ENCODE measurements around the gene DIP2C.
"Not testable (repeated sequence)": the region's sequence is repeated elsewhere in the genome, so short reads cannot be mapped to it uniquely, and the experiment has no call there.

The DIP2C gene

DNA sequence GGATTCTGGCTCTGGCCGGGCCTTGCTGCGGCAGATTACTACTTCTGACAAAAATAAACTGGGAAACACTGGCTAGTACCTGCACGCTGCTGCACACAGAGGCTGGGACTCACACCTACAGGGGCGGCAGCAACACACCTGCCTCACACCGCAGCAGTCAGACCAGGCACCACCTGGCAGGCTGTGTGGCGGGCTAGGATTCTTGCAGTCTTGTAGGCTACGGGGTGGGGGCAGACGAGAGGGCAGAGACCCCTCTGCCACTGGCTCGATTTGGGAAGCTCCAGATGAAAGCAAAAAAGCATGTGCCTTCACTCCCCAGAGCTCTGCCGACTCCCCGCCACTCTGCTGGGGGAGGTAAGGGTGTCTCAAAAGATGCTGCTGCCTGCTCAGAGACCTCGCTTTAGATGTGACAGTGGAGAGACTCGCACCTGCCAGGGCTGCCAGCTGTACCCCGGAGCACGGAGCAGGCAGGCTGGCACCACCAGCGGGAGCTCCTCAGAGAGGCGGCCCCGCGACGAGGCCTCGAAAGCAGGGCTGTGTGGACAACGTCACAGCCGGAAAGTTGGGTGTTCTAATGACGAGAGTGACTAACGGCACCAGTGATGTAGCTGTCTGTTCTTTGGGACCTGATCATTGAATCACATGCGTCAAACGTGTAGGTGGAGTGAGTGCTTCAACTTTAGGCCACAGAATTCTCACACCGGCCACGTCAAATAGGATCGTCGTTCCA lies 303.7 kb downstream of the DIP2C start:
- DNase-seq, result no peak

DNA sequence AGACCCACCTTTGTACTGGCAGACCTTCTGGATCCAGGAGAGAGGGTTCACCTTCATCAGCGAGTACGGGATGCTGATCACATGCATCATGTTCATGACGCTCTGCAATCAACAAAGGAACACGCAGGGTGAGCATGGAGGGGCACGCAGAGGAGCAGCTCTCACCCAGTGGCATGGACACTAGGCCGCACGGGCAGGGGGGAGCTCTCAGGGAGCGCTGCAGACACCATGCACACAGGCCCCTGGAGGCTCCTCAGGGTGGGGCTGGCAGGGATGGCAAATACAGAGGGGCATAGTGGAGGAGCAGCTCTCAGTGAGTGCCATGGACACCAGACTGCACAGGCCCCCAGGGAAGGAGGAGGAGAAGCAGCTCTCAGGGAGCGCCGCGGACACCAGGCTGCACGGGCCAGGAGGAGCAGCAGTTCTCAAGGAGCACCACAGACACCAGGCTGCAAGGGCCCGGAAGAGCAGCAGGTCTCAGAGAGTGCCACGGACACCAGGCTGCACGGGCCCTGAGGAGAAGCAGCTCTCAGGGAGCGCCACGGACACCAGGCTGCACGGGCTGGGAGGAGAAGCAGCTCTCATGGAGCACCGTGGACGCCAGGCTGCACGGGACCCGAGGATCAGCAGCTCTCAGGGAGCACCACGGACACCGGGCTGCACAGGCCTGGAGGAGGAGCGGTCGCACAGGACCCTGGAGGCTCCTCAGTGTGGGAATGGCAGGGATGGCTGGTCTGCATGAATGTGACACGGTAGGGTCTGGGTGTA lies 304.7 kb downstream of the DIP2C start:
- DNase-seq, result no peak

DNA sequence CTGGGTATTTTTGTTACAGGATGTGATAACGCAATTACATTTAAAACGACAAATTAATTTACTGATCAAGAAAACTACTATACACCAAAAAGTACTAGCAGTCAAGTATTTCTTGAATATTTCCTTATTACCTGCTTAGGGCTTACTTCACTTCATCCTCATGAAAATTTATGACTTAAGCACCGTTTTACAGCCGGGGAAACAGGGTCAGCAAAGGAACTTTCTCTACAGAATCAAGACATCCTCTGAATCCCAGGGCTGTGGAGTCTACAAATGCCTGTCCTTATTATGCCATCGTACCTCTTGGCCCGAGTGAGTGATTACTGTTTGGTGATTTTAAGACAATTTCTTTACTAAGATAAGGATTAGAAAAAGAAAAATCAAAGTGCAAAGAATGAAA lies 305.9 kb downstream of the DIP2C start:
- no peak for DNase-seq

DNA sequence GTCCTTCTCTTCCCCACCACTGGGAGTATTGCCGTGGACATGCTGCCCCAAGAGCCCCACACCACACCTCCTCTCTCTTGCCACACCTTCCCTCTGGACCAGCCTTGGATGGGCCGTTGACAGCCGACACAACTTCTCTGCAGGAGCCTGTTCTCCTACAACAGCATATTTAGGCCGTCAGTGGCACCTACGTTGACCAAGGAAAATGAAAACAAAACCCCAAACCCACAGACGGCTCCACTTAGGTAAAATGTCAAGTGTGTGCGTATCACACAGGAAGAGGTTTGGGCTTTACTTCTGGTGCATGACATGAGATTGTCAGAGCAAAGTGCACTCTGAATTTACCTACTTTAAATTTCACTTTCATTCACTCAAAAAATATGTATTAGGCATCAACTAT lies 307.7 kb downstream of the DIP2C start:
- no peak for DNase-seq

DNA sequence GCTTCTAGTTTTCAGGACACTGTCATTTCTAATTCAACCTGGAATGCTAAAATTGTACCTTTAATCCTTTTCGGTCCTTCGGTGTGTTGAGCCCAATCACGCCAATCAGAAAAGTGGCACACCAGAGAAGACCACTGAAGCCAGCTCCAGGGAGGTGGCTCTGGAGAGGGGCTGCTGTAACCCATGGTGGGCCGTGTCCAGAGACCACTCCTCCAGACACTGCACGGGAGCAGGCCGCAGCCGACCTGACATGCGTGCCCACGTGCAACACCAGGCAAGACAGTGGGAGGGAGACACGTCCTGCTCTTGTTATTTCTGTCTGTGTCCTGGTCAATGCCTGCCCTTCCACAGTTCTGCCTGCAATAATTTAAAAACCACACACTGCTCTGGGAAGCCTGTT lies 308.1 kb downstream of the DIP2C start:
- DNase-seq, result no peak

DNA sequence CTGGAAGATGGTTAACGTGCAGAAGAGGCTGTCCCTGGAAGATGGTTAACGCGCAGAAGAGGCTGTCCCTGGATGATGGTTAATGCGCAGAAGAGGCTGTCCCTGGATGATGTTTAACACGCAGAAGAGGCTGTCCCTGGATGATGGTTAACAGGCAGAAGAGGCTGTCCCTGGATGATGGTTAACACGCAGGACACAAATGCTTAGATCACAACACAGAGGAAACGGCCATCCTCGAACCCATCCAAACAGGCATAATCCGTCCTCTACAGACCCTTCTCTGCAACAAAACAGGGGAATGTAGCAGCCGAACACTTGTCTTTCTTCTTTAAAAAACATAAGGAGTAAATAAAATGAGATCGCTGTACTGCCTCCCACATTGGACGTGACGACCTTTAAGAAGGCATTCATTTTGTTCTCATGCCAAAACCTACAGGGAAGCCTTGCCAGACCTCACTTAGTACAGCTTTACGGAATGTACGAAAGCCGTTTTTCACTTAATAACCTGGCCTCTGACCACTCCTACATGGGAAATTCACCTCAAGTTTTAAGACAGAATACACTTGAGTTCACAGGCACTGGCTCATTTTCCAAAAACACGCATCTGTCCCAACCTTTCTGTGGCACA lies 309.0 kb downstream of the DIP2C start:
- DNase-seq, result no peak

DNA sequence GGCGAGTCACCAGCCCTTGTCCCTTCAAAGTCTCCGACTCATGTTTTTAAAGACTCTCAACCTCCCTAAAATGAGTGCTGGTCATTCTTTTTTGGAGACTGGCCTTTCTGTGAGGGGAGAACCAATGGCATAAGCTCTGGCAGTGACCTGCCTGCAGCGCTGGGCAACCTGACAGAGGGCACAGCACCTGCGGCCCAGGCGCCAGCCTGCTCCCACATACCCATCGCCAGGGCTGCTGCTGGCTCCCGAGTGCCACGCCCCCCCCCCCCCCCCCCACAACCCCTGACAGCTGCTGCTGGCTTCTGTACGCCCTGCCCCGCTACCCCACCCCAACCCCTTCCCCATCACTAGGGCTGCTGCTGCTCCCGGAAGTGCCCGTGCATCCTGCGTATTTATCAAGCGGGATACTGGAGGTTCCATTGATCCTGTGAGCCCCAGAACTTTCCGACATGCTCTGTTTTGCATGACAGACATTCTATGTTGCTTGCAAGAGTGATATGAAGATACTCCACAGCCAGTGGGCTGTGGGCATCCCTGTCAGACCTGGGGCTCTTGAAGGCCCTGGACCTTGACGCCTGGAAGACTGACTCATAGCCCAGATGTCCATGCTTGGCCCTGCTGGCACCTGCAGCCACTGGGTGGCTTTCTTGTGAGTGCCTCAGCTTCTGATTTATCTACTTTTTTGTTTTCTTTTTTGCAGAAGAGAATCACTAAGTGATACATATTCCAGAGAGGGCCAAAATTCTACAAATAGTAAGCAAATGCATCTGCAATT lies 310.4 kb downstream of the DIP2C start:
- DNase-seq, result no peak

DNA sequence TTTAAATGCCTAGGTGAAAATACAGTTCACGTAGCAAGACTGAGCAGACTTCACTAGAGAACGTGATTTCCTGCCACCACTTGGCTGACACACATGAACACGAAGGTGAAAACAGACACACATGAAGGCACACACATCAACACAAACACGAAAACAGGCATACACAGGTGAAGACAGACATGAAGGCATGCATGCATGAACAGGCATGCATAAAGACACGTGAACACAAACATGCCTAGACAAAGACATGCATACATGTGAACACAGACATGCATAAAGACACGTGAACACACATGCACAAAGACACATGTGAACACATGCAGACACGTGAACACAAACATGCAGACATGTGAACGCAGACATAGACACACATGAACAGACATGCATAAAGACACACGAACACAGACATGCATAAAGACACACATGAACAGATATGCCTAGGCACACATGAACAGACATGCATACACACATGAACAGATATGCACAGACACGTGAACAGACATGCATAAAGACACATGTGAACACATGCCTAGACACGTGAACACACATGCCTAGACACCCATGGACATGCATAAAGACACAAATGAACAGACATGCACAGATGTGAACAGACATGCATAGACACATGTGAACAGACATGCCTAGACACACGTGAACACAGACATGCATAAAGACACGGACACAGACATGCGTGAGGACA lies 311.1 kb downstream of the DIP2C start:
- no peak for DNase-seq

DNA sequence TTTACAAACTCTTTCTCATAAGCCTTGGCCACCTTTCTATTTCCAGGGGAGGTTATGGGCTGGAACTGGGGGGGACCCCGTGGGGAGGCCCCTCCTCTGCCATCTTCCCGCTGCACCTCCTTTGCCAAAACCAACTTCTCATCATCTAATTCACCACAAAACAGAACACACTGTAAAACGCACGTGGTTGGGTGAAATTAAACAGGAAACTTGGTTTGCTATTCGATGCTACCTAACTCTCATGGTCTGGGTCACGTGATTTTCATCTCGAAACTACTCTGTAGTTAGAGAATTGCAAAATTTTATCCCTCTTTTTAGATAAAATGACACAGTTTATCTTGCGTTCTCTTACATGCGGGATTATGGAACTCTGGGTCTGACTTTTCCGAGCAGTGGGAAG lies 312.2 kb downstream of the DIP2C start:
- DNase-seq, result no peak

DNA sequence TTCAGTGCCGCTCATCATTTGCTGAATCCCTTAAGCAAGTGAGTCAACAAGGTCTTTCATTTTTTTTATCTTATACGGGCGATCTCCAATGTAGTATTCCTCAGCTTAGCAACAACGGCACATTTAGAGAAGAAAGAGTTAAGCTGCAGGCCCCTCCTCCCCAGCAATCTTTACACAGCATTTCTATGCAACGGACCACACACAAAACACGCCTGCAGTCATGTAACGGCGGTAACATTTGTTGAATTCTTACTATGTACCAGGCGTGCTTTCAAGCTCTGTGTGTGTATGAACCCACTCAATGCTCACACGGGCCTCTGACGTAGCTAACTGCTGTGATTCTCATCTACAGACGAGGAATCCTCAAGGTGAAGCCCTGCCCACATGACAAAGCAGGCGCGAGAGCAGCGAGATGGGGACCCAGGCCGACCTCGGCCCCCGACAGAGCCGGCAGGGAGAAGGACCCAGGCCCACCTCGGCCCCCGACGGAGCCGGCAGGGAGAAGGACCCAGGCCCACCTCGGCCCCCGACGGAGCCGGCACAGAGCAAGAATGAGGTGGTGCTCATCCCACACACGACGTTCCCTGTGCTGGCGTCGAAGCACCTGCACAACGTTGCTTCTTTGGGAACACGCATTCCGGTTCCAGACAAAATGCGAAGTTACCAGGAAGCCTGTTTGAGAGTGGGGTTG lies 313.5 kb downstream of the DIP2C start:
- DNase-seq, result no peak

DNA sequence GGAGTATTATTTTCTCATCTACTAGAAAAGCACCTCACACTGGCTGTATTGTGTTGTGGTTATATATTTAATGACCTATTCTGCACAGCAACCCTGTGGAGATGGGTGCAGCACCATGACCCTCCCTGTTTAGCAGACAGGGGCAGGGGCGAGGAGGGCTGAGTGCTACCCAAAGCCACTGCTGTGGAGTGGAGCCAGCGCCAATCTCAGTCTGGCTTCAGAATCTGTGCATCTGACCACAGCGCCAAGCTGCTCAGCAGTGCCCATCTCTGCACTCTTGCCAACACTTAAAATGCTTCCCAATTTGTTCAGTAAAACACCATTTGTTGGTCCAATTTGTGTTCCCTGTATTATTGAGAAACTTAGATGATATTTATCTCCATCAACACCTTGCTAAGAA lies 315.1 kb downstream of the DIP2C start:
- no peak for DNase-seq

DNA sequence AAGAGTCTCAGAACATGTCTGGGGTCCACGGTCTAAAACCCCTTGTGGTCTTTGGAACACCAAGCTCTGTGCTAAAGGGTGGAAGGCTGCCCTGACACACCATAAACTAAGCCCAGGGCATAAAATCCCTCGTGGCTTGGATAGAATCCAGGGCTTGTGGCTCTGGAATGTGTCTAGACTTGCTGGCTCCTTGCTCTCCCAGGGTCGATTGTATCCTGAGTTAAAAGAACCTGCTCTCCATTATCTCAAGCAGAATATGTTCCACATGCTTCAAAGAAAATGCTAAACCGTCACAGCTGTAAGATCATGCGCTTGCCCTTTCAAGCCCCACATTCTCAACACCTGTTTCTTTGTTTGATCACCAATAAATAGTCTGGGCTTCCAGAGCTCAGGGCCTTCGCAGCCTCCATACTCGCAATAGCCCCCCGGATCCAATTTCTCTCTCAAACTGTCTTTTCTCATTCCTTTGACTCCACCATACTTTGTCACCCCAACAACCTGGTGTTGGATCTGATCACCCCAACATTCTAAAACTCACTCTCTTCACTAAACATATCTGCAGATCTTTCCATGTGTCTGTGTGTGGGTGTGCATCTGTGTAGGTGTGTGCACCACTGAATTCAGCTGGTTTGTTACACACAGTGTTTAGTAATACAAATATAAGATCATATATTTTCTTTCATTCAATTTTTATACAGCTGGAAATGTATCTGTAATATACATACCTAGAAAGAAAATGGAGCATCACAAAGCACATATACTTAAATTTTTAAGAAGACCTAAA lies 315.8 kb downstream of the DIP2C start:
- no peak for DNase-seq

DNA sequence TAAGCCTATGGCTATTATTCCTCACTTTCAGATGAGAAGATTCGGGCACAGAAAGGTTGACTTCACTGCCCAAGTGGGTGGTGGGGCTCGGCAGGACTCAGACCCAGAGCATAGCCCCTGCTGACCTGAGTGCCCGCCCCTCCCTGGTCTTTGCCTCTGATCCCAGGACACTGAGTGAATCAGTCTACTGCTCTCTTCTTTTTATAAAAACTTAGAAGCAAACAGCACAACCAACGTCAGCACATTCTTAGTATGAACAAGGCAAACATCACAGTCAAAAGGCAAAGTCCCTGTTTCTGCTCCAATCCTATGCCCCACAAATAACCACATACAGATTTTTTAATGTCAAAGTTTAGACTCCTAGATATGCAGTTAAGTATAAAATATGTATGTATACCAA lies 316.5 kb downstream of the DIP2C start:
- DNase-seq, result no peak

DNA sequence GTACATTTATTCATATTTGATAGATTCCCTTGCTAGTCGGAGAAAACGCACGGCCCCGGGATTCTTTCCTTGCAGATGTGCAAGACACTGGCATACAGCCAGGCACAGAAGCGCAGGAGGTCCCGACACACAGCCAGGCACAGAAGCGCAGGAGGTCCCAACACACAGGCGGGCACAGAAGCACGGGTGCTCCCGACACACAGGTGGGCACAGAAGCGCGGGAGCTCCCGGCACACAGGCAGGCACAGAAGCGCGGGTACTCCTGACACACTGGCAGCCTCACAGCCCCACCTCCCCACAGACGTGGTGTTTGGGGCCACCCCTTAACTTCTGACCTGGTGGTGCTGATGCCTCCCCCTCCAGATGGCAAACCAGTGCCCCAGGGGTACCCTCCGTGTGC lies 316.9 kb downstream of the DIP2C start:
- no peak for DNase-seq

DNA sequence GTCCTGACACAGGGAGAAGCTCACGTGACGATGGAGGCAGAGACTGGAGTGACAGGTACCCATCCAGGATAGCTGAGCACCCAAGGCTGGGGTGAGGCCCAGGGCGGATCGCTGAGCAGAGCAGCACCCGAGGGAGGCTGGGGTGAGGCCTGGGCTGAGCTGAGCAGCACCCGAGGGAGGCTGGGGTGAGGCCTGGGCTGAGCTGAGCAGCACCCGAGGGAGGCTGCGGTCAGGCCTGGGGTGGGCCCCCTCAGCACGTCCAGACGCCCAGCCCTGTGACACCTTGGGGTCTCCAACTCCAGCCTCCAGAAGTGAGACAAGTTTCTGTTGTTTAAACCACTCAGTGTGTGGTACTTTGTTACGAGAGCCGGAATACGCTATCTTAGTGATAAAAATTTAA lies 318.0 kb downstream of the DIP2C start:
- DNase-seq, result no peak

DNA sequence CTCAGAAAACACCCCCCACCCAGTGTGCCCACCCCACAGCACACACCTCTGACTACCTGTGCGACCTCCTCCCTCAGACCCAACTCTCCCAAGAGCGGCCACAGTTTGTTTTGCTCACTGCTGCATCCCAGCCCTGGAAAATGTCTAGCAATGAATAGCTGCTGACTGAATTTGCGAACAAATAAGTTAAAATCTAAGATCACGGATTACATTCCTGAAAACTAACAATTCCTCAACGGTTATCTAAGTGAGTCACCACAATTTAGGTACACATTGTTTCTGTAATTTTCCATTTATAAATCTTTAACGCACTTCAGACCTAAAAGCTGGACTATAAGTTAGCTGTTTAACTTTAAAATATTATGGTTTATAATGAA lies 319.0 kb downstream of the DIP2C start:
- DNase-seq, result no peak

DNA sequence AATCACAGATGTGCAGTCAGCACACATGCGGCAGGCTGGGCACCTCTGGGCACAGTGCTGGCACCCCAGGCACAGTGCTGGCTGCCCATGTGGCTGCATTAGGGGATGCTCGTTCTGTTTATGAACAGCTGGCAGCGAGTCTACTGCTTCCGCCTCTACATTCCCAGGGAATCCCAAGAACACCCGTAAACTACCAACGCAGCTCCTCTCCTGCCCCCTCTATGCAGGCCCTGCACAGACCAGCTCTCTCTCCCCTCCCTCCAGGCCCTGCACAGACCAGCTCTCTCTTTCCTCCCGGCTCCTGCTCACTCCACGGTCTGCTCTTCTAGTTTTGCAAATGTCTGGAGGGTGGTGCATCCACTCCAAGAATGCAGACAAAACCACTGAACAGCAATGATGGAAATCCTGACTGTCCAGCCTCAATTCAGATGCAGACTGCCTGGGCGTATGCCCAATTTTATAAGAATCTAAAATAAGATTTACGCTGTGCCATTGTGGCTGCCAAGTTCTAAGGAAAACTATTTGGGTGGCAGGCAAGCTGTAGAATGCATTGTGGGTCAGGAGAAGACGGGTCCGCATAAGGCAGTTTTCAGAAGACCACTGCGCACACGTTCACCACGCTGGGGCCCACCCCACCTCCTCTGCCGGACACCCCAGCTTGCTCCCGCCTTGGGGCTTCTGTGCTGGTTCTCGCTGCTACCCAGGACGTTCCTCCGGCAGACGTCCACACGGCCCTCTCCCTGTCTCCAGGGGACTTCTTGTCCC lies 319.6 kb downstream of the DIP2C start:
- DNase-seq, result no peak

DNA sequence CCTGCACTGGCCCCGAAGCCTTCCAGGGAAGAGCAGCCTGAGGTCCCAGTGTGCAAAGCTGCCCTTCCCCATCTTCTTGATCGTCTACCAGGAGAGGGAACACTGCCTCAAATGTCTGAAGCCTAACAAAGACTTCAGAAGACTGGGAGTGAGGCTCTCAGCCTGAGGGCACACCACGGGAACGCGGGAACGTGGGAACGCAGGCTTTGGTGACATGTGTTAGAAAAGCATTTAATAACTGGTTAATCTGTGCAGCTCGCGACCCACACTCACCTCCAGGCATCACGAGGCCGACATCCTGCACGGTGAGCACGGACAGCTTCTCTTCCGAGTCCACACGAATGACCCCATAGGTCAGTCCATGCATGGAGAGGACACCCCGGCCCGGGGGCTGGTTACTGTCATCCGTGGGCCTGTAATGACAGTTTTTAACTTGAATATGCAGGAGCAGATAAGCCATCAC lies 320.2 kb downstream of the DIP2C start:
- no peak for DNase-seq

DNA sequence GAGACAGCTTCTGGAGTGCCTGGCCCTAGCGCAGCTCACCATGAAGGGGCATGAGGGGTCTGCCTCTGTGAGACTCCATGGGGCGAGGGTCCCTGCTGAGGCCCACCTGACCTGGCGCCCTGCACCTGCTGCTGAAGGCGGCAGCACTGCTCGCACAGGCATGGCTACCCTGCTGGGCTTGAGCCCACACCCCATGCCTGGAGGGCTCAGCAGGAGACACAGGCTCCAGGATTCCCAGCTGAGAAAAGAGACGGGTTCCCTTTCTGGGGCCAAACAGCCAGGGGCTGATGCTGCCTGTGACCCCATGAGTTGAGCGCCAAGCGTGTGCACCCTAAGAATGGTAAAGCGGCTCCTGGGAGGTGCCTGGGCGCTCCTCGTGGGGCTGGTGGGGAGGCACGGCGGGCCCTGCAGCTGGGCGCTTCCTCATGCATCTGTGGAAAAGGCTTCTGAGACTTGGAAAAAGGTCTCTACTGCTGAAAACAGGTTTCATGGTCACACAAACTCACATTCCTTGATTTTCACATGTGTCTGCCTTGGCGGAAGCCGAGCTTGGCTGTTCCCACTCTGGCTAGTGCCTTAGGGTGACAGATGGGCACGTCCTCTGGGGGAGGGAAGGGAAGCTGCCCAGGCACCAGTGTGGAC lies 320.8 kb downstream of the DIP2C start:
- DNase-seq, result no peak

DNA sequence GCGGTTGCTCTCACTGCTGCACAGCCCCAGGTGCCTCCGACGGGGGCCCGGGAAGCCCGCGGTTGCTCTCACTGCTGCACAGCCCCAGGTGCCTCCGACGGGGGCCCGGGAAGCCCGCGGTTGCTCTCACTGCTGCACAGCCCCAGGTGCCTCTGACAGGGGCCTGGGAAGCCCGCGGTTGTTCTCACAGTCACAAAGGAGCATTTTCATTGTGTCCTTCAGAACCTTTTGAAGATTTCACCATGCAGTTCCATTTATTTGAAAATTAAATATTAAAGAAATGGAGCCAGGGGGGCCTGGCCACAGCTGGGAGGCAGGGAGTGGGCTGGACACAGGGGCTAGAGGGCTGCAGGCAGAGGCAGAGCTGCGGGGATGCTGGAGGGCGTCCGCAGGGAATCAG lies 321.4 kb downstream of the DIP2C start:
- not testable (repeated sequence) for DNase-seq
